Loucy (cell line): ENCODE measurements around the gene RASGRP3.

Experiments
- H2AFZ ChIP-seq: fragments of 200-600 bp; sonication (generic); 2 replicates; pipeline ENCODE4 v1.6.0; 2016; ENCODE audit warnings: antibody characterized with exemption, mild to moderate bottlenecking, low read length, moderate library complexity
- H3F3A ChIP-seq: fragments of 200-600 bp; 2 replicates; pipeline ENCODE4 v1.6.0; 2016; ENCODE audit warnings: antibody characterized with exemption, low read depth, mild to moderate bottlenecking
- H3K27me3 ChIP-seq: fragments of 200-600 bp; sonication (generic); 2 replicates; pipeline ENCODE4 v1.6.1; 2014; ENCODE audit warnings: low read length, mild to moderate bottlenecking; ENCODE audit not compliant: insufficient read depth, poor library complexity, severe bottlenecking
- H3K36me3 ChIP-seq: fragments of 200-600 bp; sonication (generic); 2 replicates; pipeline ENCODE4 v1.6.1; 2016; ENCODE audit warnings: low read length; ENCODE audit not compliant: insufficient read depth
- H3K4me1 ChIP-seq: fragments of 200-600 bp; sonication (generic); 2 replicates; pipeline ENCODE4 v1.5.1; 2014; ENCODE audit warnings: low read length, mild to moderate bottlenecking; ENCODE audit not compliant: insufficient read depth, poor library complexity, severe bottlenecking
- H3K4me2 ChIP-seq: fragments of 200-600 bp; sonication (generic); 2 replicates; pipeline ENCODE4 v1.6.0; 2014; ENCODE audit warnings: antibody characterized with exemption, low read length, low read depth, mild to moderate bottlenecking; ENCODE audit not compliant: poor library complexity, severe bottlenecking
- H3K4me3 ChIP-seq: fragments of 200-600 bp; sonication (generic); 2 replicates; pipeline ENCODE4 v1.5.1; 2014; ENCODE audit warnings: low read length, mild to moderate bottlenecking, mixed read lengths; ENCODE audit not compliant: poor library complexity, severe bottlenecking
- H3K79me2 ChIP-seq: fragments of 200-600 bp; sonication (generic); 2 replicates; pipeline ENCODE4 v1.6.1; 2014; ENCODE audit warnings: low read length; ENCODE audit not compliant: insufficient read depth
- H3K9ac ChIP-seq: fragments of 200-600 bp; sonication (generic); 2 replicates; pipeline ENCODE4 v1.6.0; 2014; ENCODE audit warnings: mild to moderate bottlenecking, low read depth, low read length, moderate library complexity; ENCODE audit not compliant: poor library complexity, severe bottlenecking
- H3K9me2 ChIP-seq: fragments of 200-600 bp; sonication (generic); replicated peaks from 2 replicates; pipeline ENCODE4 v1.6.1; 2016; ENCODE audit warnings: low read depth, low read length, mixed read lengths
- H3K9me3 ChIP-seq: fragments of 200-600 bp; sonication (generic); 2 replicates; pipeline ENCODE4 v1.6.1; 2014; ENCODE audit warnings: mild to moderate bottlenecking, antibody characterized with exemption, low read length, low read depth; ENCODE audit not compliant: insufficient read depth
- H4K20me1 ChIP-seq: fragments of 200-600 bp; sonication (generic); 2 replicates; pipeline ENCODE4 v1.6.0; 2014; ENCODE audit warnings: antibody characterized with exemption, low read length, mild to moderate bottlenecking; ENCODE audit not compliant: insufficient read depth, poor library complexity, severe bottlenecking
- CTCF ChIP-seq: fragments of 200-600 bp; sonication (generic); conservative IDR thresholded peaks from 2 replicates; pipeline ENCODE4 v1.5.1; 2014; ENCODE audit warnings: mild to moderate bottlenecking, antibody characterized with exemption, low read length
- EZH2phosphoT487 ChIP-seq: fragments of 200-600 bp; IDR thresholded peaks from 2 replicates; pipeline ENCODE4 v1.6.1; 2018; ENCODE audit warnings: antibody characterized with exemption, mild to moderate bottlenecking, moderate library complexity, borderline replicate concordance

Gene RASGRP3

GRCh38 chr2:33451214-33451613 lies 25.2 kb upstream of the RASGRP3 start:
- H3K9ac ChIP-seq, result no peak overlapping the region
- H3K79me2 ChIP-seq, result no peaks in the 10 kb centered on the region
- no peak overlapping the region for H3K4me2 ChIP-seq
- no peak overlapping the region for H2AFZ ChIP-seq
- H3K9me2 ChIP-seq, result no peaks in the 10 kb centered on the region
- H3K4me1 ChIP-seq, result peaks cover 3% of the 10 kb centered on the region
- no peak overlapping the region for H3K4me3 ChIP-seq
- no peaks in the 10 kb centered on the region for H3F3A ChIP-seq
- H3K9me3 ChIP-seq, result no peaks in the 10 kb centered on the region; the same call in 1 of the 2 replicates
- no peaks in the 10 kb centered on the region for H4K20me1 ChIP-seq
- TF ChIP-seq EZH2phosphoT487, result no peak
- TF ChIP-seq CTCF, result no peak
- no peaks in the 10 kb centered on the region for H3K27me3 ChIP-seq
- no peaks in the 10 kb centered on the region for H3K36me3 ChIP-seq

- Histone ChIP-seq H3K9me3 (no peaks in the 10 kb centered on the region; the same call in 1 of the 2 replicates), H2AFZ (no peak overlapping the region), H3K27me3 (no peaks in the 10 kb centered on the region), H3F3A (no peaks in the 10 kb centered on the region), H3K9me2 (no peaks in the 10 kb centered on the region), H3K4me2 (no peak overlapping the region), H3K4me3 (no peak overlapping the region), H3K9ac (no peak overlapping the region), H4K20me1 (no peaks in the 10 kb centered on the region), H3K79me2 (no peaks in the 10 kb centered on the region), H3K4me1 (peaks cover 3% of the 10 kb centered on the region), H3K36me3 (no peaks in the 10 kb centered on the region)
- TF ChIP-seq CTCF, result no peak
- no peak for TF ChIP-seq EZH2phosphoT487
These were observed 24.6 kb upstream of the RASGRP3 start for GRCh38 chr2:33451825-33452224.

GRCh38 chr2:33452545-33452944 lies 23.9 kb upstream of the RASGRP3 start:
- Histone ChIP-seq H3K36me3 (no peaks in the 10 kb centered on the region), H3K4me1 (peaks cover 3% of the 10 kb centered on the region), H3F3A (no peaks in the 10 kb centered on the region), H3K79me2 (no peaks in the 10 kb centered on the region), H2AFZ (no peak overlapping the region), H3K9ac (no peak overlapping the region), H3K4me3 (no peak overlapping the region), H3K4me2 (no peak overlapping the region), H3K9me2 (no peaks in the 10 kb centered on the region), H3K27me3 (no peaks in the 10 kb centered on the region), H4K20me1 (no peaks in the 10 kb centered on the region), H3K9me3 (no peaks in the 10 kb centered on the region; the same call in 1 of the 2 replicates)
- TF ChIP-seq CTCF (no peak), EZH2phosphoT487 (no peak)
